ENCODE data around the gene NT5M. TPM values are rescaled to one million over a fixed set of nuclear protein-coding genes. Genes with fewer than 3 reads are reported as not detected.

The NT5M gene
- total RNA-seq, 1 donor from 2014 or later = 1.5 TPM

- Mint-ChIP-seq H3K36me3 (ENCODE audit: low read depth, unreplicated experiment) (no peaks in the 10 kb centered on the region), H3K9me3 (ENCODE audit: unreplicated experiment) (no peaks in the 10 kb centered on the region), H3K27me3 (ENCODE audit: low read depth, unreplicated experiment) (peaks cover 28% of the 10 kb centered on the region), H3K27ac (ENCODE audit: unreplicated experiment) (no peak overlapping the region), H3K4me1 (ENCODE audit: low read depth, unreplicated experiment) (peaks cover 4% of the 10 kb centered on the region), H3K4me3 (ENCODE audit: unreplicated experiment) (no peak overlapping the region)
- DNase-seq (ENCODE audit: low read depth) = no peak
- no peak for FAIRE-seq
- H3K79me2 ChIP-seq (ENCODE audit: insufficient read depth, low read length) = no peaks in the 10 kb centered on the region
- no peak overlapping the region for H3K4me3 ChIP-seq (ENCODE audit: insufficient read depth, low read depth, low read length)
- TF ChIP-seq CTCF (IDR thresholded peaks at IDR 0.05; ENCODE audit: insufficient read depth, low read depth, low read length) = no peak
- no peak for TF ChIP-seq EZH2 (IDR thresholded peaks at IDR 0.05; ENCODE audit: insufficient read depth, low read length)
- H3K27me3 ChIP-seq (ENCODE audit: insufficient read depth, low read length) = peaks cover 11% of the 10 kb centered on the region
- no peak overlapping the region for H3K9ac ChIP-seq (ENCODE audit: low read length)
- no peak overlapping the region for H3K4me2 ChIP-seq (ENCODE audit: low read length)
- H3K27ac ChIP-seq (ENCODE audit: low read depth, low read length) = no peak overlapping the region
- H3K9me3 ChIP-seq (ENCODE audit: insufficient read depth, low read depth, low read length) = no peaks in the 10 kb centered on the region
- no peaks in the 10 kb centered on the region for H4K20me1 ChIP-seq (ENCODE audit: insufficient read depth, low read length)
- H2AFZ ChIP-seq (ENCODE audit: low read depth, low read length) = no peak overlapping the region
- no peaks in the 10 kb centered on the region for H3K36me3 ChIP-seq (ENCODE audit: insufficient read depth, low read length)
- no peaks in the 10 kb centered on the region for H3K4me1 ChIP-seq (ENCODE audit: insufficient read depth, low read length)
Observed at GRCh38 chr17:17387017-17387497, 83.9 kb downstream of the NT5M start.

GRCh38 chr17:17387498-17388362 lies 84.6 kb downstream of the NT5M start:
- Histone ChIP-seq H2AFZ (ENCODE audit: low read depth, low read length) (no peak overlapping the region), H3K79me2 (ENCODE audit: insufficient read depth, low read length) (no peaks in the 10 kb centered on the region), H3K9ac (ENCODE audit: low read length) (no peak overlapping the region), H3K4me2 (ENCODE audit: low read length) (no peak overlapping the region), H3K27ac (ENCODE audit: low read depth, low read length) (no peak overlapping the region), H3K9me3 (ENCODE audit: insufficient read depth, low read depth, low read length) (no peaks in the 10 kb centered on the region), H3K27me3 (ENCODE audit: insufficient read depth, low read length) (peaks cover 6% of the 10 kb centered on the region), H3K4me1 (ENCODE audit: insufficient read depth, low read length) (no peaks in the 10 kb centered on the region), H3K4me3 (ENCODE audit: insufficient read depth, low read depth, low read length) (no peak overlapping the region), H3K36me3 (ENCODE audit: insufficient read depth, low read length) (no peaks in the 10 kb centered on the region), H4K20me1 (ENCODE audit: insufficient read depth, low read length) (no peaks in the 10 kb centered on the region)
- TF ChIP-seq CTCF (IDR thresholded peaks at IDR 0.05; ENCODE audit: insufficient read depth, low read depth, low read length) (peak; percentile 16), EZH2 (IDR thresholded peaks at IDR 0.05; ENCODE audit: insufficient read depth, low read length) (no peak)
- peaks cover 28% of the 10 kb centered on the region for H3K27me3 Mint-ChIP-seq (ENCODE audit: low read depth, unreplicated experiment)
- H3K4me1 Mint-ChIP-seq (ENCODE audit: low read depth, unreplicated experiment) = peaks cover 4% of the 10 kb centered on the region
- FAIRE-seq (no peak), DNase-seq (ENCODE audit: low read depth) (no peak)
- no peaks in the 10 kb centered on the region for H3K9me3 Mint-ChIP-seq (ENCODE audit: unreplicated experiment)
- no peaks in the 10 kb centered on the region for H3K36me3 Mint-ChIP-seq (ENCODE audit: low read depth, unreplicated experiment)
- no peak overlapping the region for H3K4me3 Mint-ChIP-seq (ENCODE audit: unreplicated experiment)
- H3K27ac Mint-ChIP-seq (ENCODE audit: unreplicated experiment) = no peak overlapping the region

Data from astrocyte (in vitro differentiated cells and primary cell).